Right forelimb (tissue), 1 donor: ENCODE results near the gene PGBD5.

Source experiments
- DNase-seq: peaks from one replicate; pipeline ENCODE4 v3.0.0-alpha.2; 2018

The PGBD5 gene

GRCh38 chr1:230277201-230278025, 148.7 kb downstream of the PGBD5 start:
- no peak for DNase-seq

- no peak for DNase-seq
Measured at GRCh38 chr1:230276401-230276800, 149.7 kb downstream of the PGBD5 start.

- no peak for DNase-seq
Measured at GRCh38 chr1:230274254-230274653, 151.9 kb downstream of the PGBD5 start.

- no peak for DNase-seq
Measured at GRCh38 chr1:230273141-230273710, 152.9 kb downstream of the PGBD5 start.

GRCh38 chr1:230272557-230272956, 153.6 kb downstream of the PGBD5 start:
- DNase-seq = no peak

- DNase-seq = no peak
Measured at GRCh38 chr1:230271300-230272035, 154.7 kb downstream of the PGBD5 start.

- DNase-seq = no peak
Measured at GRCh38 chr1:230270559-230271281, 155.4 kb downstream of the PGBD5 start.

- DNase-seq = no peak
Measured at GRCh38 chr1:230270185-230270558, 156.0 kb downstream of the PGBD5 start.

- no peak for DNase-seq
Measured at GRCh38 chr1:230268371-230269170, 157.6 kb downstream of the PGBD5 start.

- DNase-seq = no peak
Measured at GRCh38 chr1:230267338-230268065, 158.6 kb downstream of the PGBD5 start.

GRCh38 chr1:230266456-230266855, 159.7 kb downstream of the PGBD5 start:
- DNase-seq = no peak

GRCh38 chr1:230265200-230266115, 160.7 kb downstream of the PGBD5 start:
- DNase-seq = no peak
